Upper lobe of left lung (tissue), 4 donors: ENCODE results near the gene PHYHIPL.

ENCODE experiments used
- EP300 ChIP-seq, 4 donors: sonication (generic); formaldehyde crosslinking; IDR thresholded peaks; one replicate each; pipeline ENCODE4 v1.5.1; 2017; ENCODE audit warnings: antibody characterized with exemption in 4 of 4, control low read depth in 2 of 4
- POLR2A ChIP-seq, 4 donors: fragments of 450-650 bp; IDR thresholded peaks; one replicate each; pipeline ENCODE4 v1.5.1; 2016 to 2017; ENCODE audit warnings: antibody characterized with exemption in 4 of 4, mild to moderate bottlenecking in 2 of 4
- TF ChIP-seq, protein P1 (sequence below), 6 experiments: fragments of 450-650 bp in 4 of 6; fragments of 200-600 bp in 2 of 6; sonication (generic) in 2 of 6; IDR thresholded peaks; one replicate each; pipeline ENCODE4 v1.5.1; 2016 to 2019; ENCODE audit warnings: antibody characterized with exemption in 6 of 6

DNA sequence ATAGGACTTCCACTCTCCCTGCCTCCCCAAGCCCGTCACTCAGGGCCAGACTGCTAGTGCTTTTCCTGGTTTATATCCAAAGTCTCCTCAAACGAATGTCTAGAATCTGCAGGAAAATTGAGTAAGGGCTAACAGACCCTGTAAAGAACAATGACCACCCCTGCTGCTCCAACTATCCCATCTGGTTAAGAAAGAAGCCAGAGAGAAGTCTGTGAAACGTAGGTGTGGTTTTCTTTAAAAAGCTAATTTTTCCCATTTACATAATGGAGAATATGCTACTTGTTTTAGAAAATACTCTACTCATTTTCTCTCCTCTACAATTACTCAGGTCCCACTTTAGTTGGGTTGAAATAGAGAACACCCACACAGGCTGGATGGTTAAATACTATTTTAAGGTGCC is 113.4 kb downstream of the PHYHIPL start:
- TF ChIP-seq, protein P1, sequence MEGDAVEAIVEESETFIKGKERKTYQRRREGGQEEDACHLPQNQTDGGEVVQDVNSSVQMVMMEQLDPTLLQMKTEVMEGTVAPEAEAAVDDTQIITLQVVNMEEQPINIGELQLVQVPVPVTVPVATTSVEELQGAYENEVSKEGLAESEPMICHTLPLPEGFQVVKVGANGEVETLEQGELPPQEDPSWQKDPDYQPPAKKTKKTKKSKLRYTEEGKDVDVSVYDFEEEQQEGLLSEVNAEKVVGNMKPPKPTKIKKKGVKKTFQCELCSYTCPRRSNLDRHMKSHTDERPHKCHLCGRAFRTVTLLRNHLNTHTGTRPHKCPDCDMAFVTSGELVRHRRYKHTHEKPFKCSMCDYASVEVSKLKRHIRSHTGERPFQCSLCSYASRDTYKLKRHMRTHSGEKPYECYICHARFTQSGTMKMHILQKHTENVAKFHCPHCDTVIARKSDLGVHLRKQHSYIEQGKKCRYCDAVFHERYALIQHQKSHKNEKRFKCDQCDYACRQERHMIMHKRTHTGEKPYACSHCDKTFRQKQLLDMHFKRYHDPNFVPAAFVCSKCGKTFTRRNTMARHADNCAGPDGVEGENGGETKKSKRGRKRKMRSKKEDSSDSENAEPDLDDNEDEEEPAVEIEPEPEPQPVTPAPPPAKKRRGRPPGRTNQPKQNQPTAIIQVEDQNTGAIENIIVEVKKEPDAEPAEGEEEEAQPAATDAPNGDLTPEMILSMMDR (IDR thresholded peaks at IDR 0.05), result no peak
- no peak for TF ChIP-seq POLR2A (IDR thresholded peaks at IDR 0.05)
- TF ChIP-seq EP300 (IDR thresholded peaks at IDR 0.05), result no peak
